ENCODE results near the gene DCP1B. TPM values are rescaled to one million over a fixed set of nuclear protein-coding genes. Genes with fewer than 3 reads are reported as not detected.

Gene DCP1B
- total and polyA plus RNA-seq, 10 donors, result 5.5 to 20.8 (median 13.8) TPM

DNA sequence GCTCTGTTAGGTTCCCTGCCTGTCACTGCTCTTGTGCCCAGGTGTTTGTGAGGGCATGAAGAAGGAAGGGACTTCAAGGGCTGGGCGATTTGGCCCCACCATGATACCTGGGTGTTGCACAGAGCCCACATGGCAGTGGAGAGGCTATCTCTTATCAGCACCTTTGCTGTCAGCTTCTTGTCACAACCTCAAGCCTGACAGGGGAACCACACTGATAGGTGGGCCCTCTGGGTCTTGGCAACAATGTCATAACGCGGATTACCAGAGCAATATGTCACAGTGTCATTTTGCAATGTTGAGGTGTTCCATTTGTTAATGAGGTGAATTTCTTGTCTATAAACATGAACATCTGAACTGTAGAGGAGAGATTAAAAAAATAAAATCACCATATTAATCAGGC is 25.6 kb upstream of the DCP1B start:
- intact Hi-C loops (cut with DNase I; ENCODE audit: low total_unique reads), result loop anchor here (10.0 kb wide), 1 partner anchor 235 kb away; no protein-coding TSS in a partner anchor
- Histone ChIP-seq H3K27ac (no peak overlapping the region), H3K4me3 (no peak overlapping the region), H3K4me1 (peaks cover under 1 to 6% (median 5%) of the 10 kb centered on the region in 6 donors), H3K36me3 (no peaks in the 10 kb centered on the region), H3K9me3 (no peaks in the 10 kb centered on the region), H3K27me3 (replicated peaks in 1 of 7) (peaks cover 0 to 29% (median 0%) of the 10 kb centered on the region in 7 donors)
- 84 to 97% (median 89%) methylated on average over 3 of the region's 3 CpGs for WGBS, 5 donors
- no peak for DNase-seq
- TF ChIP-seq, protein P1, sequence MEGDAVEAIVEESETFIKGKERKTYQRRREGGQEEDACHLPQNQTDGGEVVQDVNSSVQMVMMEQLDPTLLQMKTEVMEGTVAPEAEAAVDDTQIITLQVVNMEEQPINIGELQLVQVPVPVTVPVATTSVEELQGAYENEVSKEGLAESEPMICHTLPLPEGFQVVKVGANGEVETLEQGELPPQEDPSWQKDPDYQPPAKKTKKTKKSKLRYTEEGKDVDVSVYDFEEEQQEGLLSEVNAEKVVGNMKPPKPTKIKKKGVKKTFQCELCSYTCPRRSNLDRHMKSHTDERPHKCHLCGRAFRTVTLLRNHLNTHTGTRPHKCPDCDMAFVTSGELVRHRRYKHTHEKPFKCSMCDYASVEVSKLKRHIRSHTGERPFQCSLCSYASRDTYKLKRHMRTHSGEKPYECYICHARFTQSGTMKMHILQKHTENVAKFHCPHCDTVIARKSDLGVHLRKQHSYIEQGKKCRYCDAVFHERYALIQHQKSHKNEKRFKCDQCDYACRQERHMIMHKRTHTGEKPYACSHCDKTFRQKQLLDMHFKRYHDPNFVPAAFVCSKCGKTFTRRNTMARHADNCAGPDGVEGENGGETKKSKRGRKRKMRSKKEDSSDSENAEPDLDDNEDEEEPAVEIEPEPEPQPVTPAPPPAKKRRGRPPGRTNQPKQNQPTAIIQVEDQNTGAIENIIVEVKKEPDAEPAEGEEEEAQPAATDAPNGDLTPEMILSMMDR (IDR thresholded peaks at IDR 0.05 in 8 of 11, conservative IDR thresholded peaks at IDR 0.05 in 3 of 11), result no peak
- TF ChIP-seq POLR2AphosphoS5 (IDR thresholded peaks at IDR 0.05) (no peak), POLR2A (IDR thresholded peaks at IDR 0.05) (no peak)

DNA sequence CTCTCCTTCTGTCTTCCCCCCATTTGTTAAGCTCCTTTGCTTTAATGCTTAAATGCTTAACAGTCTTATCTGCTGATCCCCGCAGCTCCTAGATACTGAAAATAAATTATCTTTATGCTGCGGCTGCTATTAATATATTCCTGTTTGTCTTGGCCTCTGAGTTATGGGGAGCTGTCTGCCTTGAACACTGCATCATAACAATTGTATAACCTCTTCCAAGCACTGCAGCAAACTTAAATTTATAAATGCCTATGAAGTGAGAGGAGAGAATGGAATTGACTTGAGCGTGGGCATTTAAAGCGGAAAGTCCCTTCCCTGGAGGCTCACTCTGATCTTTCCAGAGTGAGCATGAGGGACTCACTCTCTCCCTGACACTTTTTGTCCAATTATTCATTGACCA is 23.1 kb upstream of the DCP1B start:
- Histone ChIP-seq H3K4me3 (no peak overlapping the region), H3K27ac (no peak overlapping the region), H3K9me3 (no peaks in the 10 kb centered on the region), H3K4me1 (no peaks in the 10 kb centered on the region), H3K27me3 (replicated peaks in 1 of 7) (peaks cover 0 to 8% (median 0%) of the 10 kb centered on the region in 7 donors), H3K36me3 (no peaks in the 10 kb centered on the region)
- intact Hi-C loops (cut with DNase I; ENCODE audit: low total_unique reads), result no loop called here
- WGBS, 5 donors, result 78 to 86% (median 82%) methylated on average over 4 of the region's 4 CpGs
- DNase-seq, result no peak
- TF ChIP-seq, protein P1 (IDR thresholded peaks at IDR 0.05 in 8 of 11, conservative IDR thresholded peaks at IDR 0.05 in 3 of 11), result no peak
- TF ChIP-seq POLR2A (IDR thresholded peaks at IDR 0.05) (no peak), POLR2AphosphoS5 (IDR thresholded peaks at IDR 0.05) (no peak)

DNA sequence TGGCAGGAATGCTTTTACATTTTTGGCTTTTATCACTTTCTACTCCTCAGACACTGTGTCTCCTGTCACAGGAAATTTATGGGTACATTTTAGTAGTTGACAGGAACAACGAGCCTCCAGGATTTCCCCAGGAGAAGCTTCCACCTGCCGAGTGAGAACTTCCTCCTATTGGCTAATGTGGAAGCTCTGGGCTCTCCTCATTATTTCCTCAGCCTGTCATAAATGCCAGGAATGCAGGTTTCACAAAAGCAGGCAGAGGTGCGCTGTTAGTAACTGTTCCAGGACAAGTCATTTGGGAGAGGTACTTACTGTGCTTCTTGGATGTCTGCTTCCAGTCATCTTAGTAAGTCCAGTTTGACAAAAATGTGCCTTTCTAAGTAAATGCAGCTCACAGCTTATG is 19.1 kb upstream of the DCP1B start:
- intact Hi-C loops (cut with DNase I; ENCODE audit: low total_unique reads), result no loop called here
- TF ChIP-seq POLR2AphosphoS5 (IDR thresholded peaks at IDR 0.05) (no peak), POLR2A (IDR thresholded peaks at IDR 0.05) (no peak)
- TF ChIP-seq, protein P1 (IDR thresholded peaks at IDR 0.05 in 8 of 11, conservative IDR thresholded peaks at IDR 0.05 in 3 of 11), result no peak
- H3K27me3 ChIP-seq (replicated peaks in 1 of 7), result no peaks in the 10 kb centered on the region
- H3K4me3 ChIP-seq, result no peak overlapping the region
- WGBS, 5 donors, result 20 to 38% (median 35%) methylated on average over 3 of the region's 3 CpGs
- no peak for DNase-seq
- no peak overlapping the region for H3K27ac ChIP-seq
- H3K9me3 ChIP-seq, result no peaks in the 10 kb centered on the region
- peaks cover 0 to 2% (median 0%) of the 10 kb centered on the region in 6 donors for H3K4me1 ChIP-seq
- no peaks in the 10 kb centered on the region for H3K36me3 ChIP-seq

DNA sequence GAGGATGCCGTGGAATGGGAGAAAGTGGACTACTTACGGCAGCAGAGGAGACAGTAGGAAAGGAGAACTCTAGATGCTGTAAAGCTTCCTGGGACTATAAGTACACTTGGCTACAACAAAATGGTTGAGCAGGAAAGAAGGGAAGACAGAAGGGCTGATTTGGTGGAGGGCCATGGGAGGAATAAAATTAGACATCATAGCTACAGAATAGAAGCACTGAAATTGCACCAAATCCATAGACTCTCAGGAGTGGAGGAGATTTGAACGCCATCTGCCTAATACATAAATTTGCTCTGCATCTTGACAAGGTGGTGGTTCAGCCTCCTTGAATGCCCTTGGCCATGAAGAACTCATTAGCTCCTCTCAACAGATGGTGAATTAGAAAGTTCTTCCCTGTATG is 16.3 kb upstream of the DCP1B start:
- Histone ChIP-seq H3K4me3 (no peak overlapping the region), H3K27me3 (replicated peaks in 1 of 7) (no peaks in the 10 kb centered on the region), H3K36me3 (no peaks in the 10 kb centered on the region), H3K27ac (no peak overlapping the region), H3K9me3 (no peaks in the 10 kb centered on the region), H3K4me1 (peaks cover 0 to 14% (median 0%) of the 10 kb centered on the region in 6 donors)
- intact Hi-C loops (cut with DNase I; ENCODE audit: low total_unique reads), result no loop called here
- no peak for TF ChIP-seq POLR2A (IDR thresholded peaks at IDR 0.05)
- TF ChIP-seq POLR2AphosphoS5 (IDR thresholded peaks at IDR 0.05), result no peak
- TF ChIP-seq, protein P1 (IDR thresholded peaks at IDR 0.05 in 8 of 11, conservative IDR thresholded peaks at IDR 0.05 in 3 of 11), result no peak
- no peak for DNase-seq
- 93 to 96% (median 95%) methylated on average over 3 of the region's 3 CpGs for WGBS, 5 donors
